HG02852 (cell line): ENCODE measurements around the gene UBN2.
"Not testable (repeated sequence)": the region's sequence is repeated elsewhere in the genome, so short reads cannot be mapped to it uniquely, and the experiment has no call there.

Experiments used
- ATAC-seq: cut with Tn5 transposase; IDR thresholded peaks from one replicate; pipeline ENCODE4 v1.9.1; 2021; ENCODE audit warnings: mild to moderate bottlenecking, moderate library complexity; ENCODE audit not compliant: unreplicated experiment

The UBN2 gene

DNA sequence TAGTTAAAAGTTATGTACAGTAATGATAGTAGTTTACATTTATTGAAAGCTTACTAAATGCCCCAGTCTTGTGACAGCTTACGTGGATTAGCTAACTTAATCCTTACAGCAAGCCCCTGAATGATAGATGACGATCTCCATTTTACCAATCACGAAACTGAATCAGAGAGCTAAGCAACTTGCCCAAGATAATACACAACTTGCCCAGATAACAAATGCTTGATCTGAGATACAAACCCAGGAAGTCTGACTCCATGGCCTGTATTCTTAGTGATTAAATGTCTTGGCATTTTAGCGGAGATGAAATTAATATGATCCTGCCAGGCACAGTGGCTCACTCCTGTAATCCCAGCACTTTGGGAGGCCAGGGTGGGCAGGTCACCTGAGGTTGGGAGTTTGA lies 63.2 kb downstream of the UBN2 start:
- no peak for ATAC-seq

DNA sequence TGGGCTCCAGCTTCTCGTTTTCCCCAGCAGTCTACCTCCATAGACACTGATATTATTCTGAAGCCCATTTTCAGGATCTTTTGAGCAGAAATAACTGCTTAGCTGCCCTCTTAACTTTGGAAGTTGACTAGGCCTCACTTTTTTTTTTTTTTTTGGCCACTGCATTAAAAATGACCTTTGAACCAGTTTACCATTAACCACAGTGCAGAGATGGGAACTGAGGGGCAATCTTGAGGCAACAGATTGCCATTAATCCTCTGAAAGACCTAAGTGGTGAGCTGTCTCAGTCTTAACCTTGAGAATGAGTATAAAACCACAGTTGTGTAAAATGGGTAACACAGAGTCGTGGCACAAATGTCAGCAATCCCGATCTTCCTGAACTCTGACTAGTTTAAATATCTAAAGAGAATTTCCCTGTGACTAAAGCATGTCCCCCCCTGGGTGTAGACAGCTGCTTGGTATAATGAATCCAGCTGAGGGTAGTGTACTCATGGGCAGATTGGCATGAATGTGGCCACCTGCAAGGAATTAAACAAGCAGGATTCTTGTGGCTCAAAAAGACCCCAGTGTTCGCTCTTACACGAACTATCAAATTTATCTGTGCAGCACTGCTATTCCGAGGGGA lies 64.0 kb downstream of the UBN2 start:
- no peak for ATAC-seq

DNA sequence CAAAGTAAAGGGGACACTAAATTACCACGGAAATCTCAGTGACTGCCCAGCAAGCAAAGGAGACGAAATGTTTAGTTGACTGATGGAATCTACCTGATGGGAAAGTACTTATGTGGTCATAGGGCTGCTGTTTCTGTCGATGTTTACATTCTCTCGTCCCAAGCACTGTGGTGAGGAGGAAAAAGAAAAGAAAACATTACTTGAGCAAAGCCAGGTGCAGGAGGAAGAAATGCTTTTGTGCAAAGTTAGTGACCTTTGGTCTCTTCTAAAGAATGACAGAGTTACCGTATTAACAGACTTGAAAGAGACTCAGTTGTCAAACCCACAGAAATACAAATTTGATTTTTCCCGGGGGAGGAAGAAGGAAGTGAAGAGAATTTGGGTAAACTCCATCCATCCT lies 66.8 kb downstream of the UBN2 start:
- no peak for ATAC-seq

DNA sequence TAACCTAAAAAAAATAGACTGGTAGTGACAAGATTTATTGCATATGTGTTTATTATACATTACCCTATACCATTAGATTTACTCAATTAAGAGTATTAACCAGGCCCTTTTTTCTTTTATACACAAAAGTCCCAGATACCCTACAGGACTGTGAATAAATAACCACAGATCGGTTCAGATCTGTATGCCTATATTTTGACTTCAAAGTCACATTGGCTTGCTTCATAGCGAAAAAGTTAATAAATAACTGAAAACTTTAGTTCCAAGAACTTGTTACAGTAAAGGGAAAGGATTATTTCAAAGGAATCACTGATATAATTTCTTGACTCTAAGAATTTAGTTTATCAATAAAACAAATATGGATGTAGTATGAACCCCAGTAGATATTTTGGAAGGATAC lies 68.3 kb downstream of the UBN2 start:
- no peak for ATAC-seq

- ATAC-seq, result no peak
Observed at GRCh38 chr7:139300390-139300789, 69.4 kb downstream of the UBN2 start.

DNA sequence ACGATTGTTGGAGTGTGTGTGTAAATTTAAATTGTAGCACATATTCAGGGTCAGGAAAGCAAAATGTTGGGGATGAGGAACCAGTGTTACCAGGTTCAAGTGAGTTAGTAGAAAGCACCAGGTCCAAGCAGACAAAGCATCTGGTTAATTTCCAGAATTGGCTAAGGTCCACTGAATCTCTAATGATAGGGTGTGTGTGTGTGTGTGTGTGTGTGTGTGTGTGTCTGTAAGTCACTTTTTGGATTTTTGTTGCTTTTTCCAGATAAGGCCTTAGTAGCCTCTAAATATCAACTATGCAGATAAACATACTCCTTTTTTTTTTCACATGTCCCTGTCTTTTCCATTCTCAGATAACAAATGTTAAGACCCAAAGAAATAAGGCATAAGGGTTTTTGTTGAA lies 73.5 kb downstream of the UBN2 start:
- ATAC-seq, result no peak

- ATAC-seq, result no peak
Observed at GRCh38 chr7:139317939-139318505, 87.0 kb downstream of the UBN2 start.

DNA sequence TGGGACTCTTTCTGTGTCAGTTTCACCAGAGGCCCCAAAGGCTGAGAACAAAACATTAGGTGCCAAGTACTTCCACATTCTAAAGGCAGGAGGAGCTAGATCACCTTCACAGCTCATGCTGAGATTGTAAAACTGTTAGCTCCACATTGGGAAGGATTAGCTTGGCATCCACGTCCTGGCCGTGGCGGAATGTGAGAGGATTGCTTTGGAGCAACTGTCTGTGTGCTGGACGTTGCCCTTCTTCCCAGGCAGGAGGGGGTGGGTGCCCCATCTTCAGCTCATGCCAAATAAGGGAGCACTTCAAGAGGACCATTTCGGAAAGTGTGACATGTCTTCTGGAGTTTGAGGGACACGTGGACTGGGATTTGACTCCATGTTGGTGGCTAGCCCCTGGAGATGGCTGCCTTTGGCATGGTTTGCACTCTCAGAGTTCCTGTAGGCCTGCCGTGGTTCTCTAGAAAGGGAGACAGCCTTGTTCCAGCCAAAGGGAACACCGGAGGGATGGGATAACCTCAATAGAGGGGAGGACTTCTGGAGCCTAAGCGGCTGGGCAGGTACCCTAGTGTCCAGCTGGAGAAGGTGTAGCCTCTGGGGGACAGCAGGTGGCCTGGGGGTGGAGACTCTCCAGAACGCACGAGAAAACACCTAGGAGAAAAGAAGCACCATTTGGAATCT lies 90.2 kb downstream of the UBN2 start:
- ATAC-seq, result no peak

DNA sequence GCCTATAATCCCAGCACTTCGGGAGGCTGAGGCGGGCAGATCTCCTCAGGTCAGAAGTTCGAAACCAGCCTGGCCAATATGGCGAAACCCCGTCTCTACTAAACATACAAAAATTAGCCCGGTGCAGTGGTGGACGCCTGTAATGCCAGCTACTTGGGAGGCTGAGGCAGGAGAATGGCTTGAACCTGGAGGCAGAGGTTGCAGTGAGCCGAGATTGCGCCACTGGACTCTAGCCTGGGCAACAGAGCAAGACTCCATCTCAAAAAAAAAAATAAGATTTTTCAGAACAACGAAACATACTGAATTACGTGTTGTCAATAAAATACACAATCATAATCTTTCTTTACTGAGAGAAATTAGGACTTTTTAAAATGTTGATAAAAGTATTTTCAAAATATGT lies 93.7 kb downstream of the UBN2 start:
- ATAC-seq, result not testable (repeated sequence)

DNA sequence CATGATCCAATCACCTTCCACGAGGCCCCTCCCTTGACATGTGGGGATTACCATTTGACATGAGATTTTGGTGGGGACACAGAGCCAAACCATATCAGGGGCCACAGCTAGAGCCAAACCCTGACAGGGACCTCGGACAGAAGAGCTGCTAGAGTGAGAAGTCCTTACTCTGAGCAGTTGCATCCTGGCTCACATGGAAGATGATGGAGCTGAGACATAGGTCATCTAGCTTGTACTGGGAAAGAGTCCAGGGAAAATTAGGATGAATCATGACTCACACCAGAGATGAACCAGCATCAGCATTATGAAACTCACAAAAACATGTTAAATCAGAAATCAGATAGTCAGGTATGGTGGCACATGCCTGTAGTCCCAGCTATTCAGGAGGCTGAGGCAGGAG lies 97.3 kb downstream of the UBN2 start:
- no peak for ATAC-seq

GRCh38 chr7:139329119-139329518 lies 98.1 kb downstream of the UBN2 start:
- no peak for ATAC-seq

DNA sequence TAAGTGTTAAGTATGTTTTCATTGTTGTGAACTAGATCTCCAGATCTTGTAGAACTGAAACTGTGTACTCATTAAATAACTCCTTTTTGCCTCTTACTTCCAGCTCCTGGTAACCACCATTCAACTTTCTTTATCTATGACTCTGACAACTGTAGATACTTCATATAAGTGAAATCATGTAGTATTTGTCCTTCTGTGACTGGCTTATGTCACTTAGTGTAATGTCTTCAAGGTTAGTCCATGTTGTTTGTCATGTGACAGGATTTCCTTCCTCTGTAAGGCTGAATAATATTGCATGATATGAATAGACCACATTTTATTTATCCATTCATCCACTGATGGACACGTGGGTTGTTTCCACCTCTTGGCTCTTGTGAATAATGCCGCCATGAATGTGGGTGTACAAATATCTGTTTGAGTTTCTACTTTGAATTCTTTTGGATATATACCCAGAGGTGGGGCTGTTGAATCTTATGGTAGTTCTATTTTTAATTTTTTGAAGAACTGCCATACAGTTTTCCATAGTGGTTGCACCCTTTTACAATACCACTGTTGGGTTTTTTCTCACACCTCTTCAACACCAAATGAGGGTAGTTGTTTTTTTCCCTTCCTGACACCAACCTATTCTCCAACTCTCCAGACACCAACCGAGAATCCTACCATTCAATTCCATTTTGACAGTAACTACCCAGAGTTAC lies 99.4 kb downstream of the UBN2 start:
- no peak for ATAC-seq

DNA sequence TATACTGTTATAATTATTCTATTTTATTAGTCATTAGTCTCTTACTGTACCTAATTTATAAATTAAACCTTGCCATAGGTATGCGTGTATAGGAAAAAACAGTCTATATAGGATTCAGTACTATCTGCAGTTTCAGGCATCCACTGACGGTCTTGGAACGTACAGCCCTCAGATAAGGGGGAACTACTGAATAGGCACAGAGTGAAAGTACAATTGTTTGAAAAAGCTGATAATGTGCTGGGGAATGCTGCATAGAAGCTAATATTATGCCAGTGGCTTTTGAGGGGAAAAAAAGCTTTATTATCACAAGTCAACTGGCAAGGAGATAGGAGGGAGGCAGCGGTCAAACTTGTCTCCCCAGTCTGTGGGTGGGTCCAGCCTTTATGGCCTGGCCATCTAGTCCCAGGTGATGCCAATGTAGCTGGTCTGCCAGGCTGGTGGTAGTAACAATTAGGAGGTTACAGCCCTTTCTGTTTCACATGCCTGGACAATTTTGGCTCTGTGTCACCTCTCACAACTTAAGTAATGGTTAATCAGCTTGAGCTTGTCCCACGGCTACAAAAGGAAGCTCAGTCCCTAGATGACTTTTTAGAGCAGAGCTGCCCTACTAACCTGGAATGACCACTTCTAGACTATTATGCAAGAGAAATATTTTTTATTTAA lies 101.8 kb downstream of the UBN2 start:
- no peak for ATAC-seq

GRCh38 chr7:139333443-139333842 lies 102.4 kb downstream of the UBN2 start:
- ATAC-seq, result not testable (repeated sequence)

- ATAC-seq, result no peak
Observed at GRCh38 chr7:139334399-139335150, 103.5 kb downstream of the UBN2 start.

DNA sequence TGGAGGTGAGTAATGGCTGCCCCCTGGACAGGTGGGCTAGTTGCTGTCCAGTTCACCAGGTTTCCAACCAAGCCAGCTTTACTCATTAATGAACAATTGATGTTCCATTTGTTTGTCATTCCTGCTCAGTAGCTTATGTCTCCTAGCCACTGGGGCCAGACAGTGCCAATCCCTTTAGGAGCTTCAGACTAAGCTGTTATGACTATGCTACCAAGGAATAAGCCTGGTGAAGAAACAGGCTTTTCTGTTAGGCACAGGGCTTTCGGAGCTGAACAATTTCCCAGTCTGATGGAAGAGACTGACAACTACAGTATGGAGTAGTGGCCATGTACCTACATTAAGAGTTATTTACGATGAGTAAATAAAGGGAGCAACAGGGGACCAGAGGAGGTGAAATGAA lies 108.0 kb downstream of the UBN2 start:
- ATAC-seq, result no peak

GRCh38 chr7:139339698-139340036 lies 108.6 kb downstream of the UBN2 start:
- no peak for ATAC-seq

- peak; percentile 78 for ATAC-seq
Observed at GRCh38 chr7:139340037-139340807, 109.2 kb downstream of the UBN2 start.

GRCh38 chr7:139340808-139341057 lies 109.7 kb downstream of the UBN2 start:
- peak; percentile 8 for ATAC-seq

GRCh38 chr7:139341058-139341775 lies 110.2 kb downstream of the UBN2 start, which contains the start of gene FMC1:
FMC1 (plus strand) TSS chr7:139341337; CDS start chr7:139341385, 48 bp downstream.
- ATAC-seq, result peak; percentile 59
